ENCODE data around the gene MND1. TPM values are rescaled to one million over a fixed set of nuclear protein-coding genes. Genes with fewer than 3 reads are reported as not detected.

Gene MND1
- total and polyA plus RNA-seq, 2 donors (not counting 3 experiments of a cell fraction or from before 2014, with no cell fraction given) = 0.66 to 7.7 TPM

GRCh38 chr4:153362184-153362583 is 17.7 kb downstream of the MND1 start:
- Histone ChIP-seq H3K36me3 (ENCODE audit: control insufficient read depth in 2 of 2, extremely low read depth in 1 of 2, insufficient read depth in 2 of 2, low read length in 2 of 2) (no peaks in the 10 kb centered on the region), H3K4me2 (ENCODE audit: insufficient read depth, low read length) (no peak overlapping the region), H2AFZ (ENCODE audit: low read depth, low read length) (no peak overlapping the region), H4K20me1 (replicated peaks; ENCODE audit: control insufficient read depth, extremely low read depth, insufficient read depth, low read length) (no peaks in the 10 kb centered on the region), H3K4me1 (ENCODE audit: control insufficient read depth, extremely low read depth, insufficient read depth, low read length) (no peaks in the 10 kb centered on the region), H3K9me3 (replicated peaks; ENCODE audit: control insufficient read depth, insufficient read depth, low read length) (no peaks in the 10 kb centered on the region), H3K4me3 (replicated peaks in 1 of 3; ENCODE audit: insufficient read depth in 1 of 3, low read depth in 1 of 3, low read length in 3 of 3) (no peak overlapping the region), H3K27ac (ENCODE audit: insufficient read depth, low read depth, low read length) (no peak overlapping the region), H3K79me2 (ENCODE audit: control insufficient read depth, insufficient read depth, low read length) (no peaks in the 10 kb centered on the region), H3K27me3 (ENCODE audit: control insufficient read depth in 2 of 2, insufficient read depth in 2 of 2, low read length in 2 of 2) (no peaks in the 10 kb centered on the region), H3K9ac (replicated peaks; ENCODE audit: extremely low read depth, insufficient read depth, low read length) (no peak overlapping the region), H3K9me1 (replicated peaks; ENCODE audit: control insufficient read depth, extremely low read depth, insufficient read depth, low read length) (no peaks in the 10 kb centered on the region)
- ChIA-PET CTCF (no interaction called here), POLR2A (no interaction called here)
- dilution Hi-C loops (cut with MboI; ENCODE audit: extremely low pct_ligation_motif_present, low sequenced_read_pairs) = no loop called here
- DNase-seq (ENCODE audit: low read depth, low spot score) = no peak
- TF ChIP-seq FOS (IDR thresholded peaks at IDR 0.05; ENCODE audit: borderline replicate concordance, insufficient read depth, low read length) = no peak
- no peak for TF ChIP-seq POLR2AphosphoS5 (IDR thresholded peaks at IDR 0.05; ENCODE audit: insufficient read depth, low read depth, low read length)
- TF ChIP-seq EZH2 (IDR thresholded peaks at IDR 0.05; ENCODE audit: borderline replicate concordance, low read depth, low read length, severe bottlenecking) = no peak
- no peak for TF ChIP-seq GATA2 (IDR thresholded peaks at IDR 0.05; ENCODE audit: insufficient read depth, insufficient read length, low read depth, low read length)
- TF ChIP-seq POLR2A (IDR thresholded peaks at IDR 0.05; ENCODE audit: low read depth, low read length) = no peak
- no peak for TF ChIP-seq CTCF (IDR thresholded peaks at IDR 0.05; ENCODE audit: extremely low read depth in 1 of 2, insufficient read depth in 1 of 2, low read depth in 1 of 2, low read length in 2 of 2)
- no peak for TF ChIP-seq MAX (IDR thresholded peaks at IDR 0.05; ENCODE audit: insufficient read depth, insufficient read length)
- no peak for TF ChIP-seq JUN (IDR thresholded peaks at IDR 0.05; ENCODE audit: borderline replicate concordance, insufficient read depth, insufficient read length, low read depth)
- no peak for TF ChIP-seq MYC (IDR thresholded peaks at IDR 0.05; ENCODE audit: low read depth, low read length)
- no peak for FAIRE-seq
- intact Hi-C loops (cut with micrococcal nuclease) = no loop called here
- BruUV-seq (replicated peaks) = no TSS peak

Measured in endothelial cell of umbilical vein (primary cell).